Hematopoietic multipotent progenitor cell treated with erythropoietin and hydrocortisone succinate and interleukin-3 and kit ligand, for 4 days (in vitro differentiated cells): ENCODE results near the gene CARTPT.

Experiments
- DNase-seq: peaks from one replicate; pipeline ENCODE4 v3.0.0-alpha.2; 2015

CARTPT gene

GRCh38 chr5:71738662-71739361, 19.7 kb downstream of the CARTPT start:
- no peak for DNase-seq

GRCh38 chr5:71740015-71740753, 21.1 kb downstream of the CARTPT start:
- no peak for DNase-seq

- DNase-seq = no peak
Measured at GRCh38 chr5:71743155-71743554, 24.1 kb downstream of the CARTPT start.

- DNase-seq = no peak
Measured at GRCh38 chr5:71744009-71744790, 25.1 kb downstream of the CARTPT start.

- no peak for DNase-seq
Measured at GRCh38 chr5:71747182-71747581, 28.1 kb downstream of the CARTPT start.

- DNase-seq = no peak
Measured at GRCh38 chr5:71748360-71748759, 29.3 kb downstream of the CARTPT start.

GRCh38 chr5:71751422-71751821, 32.3 kb downstream of the CARTPT start:
- no peak for DNase-seq

- DNase-seq = no peak
Measured at GRCh38 chr5:71752441-71753190, 33.5 kb downstream of the CARTPT start.

GRCh38 chr5:71757590-71758543, 38.8 kb downstream of the CARTPT start:
- DNase-seq = peak; percentile 72

GRCh38 chr5:71762826-71763225, 43.8 kb downstream of the CARTPT start:
- no peak for DNase-seq

- no peak for DNase-seq
Measured at GRCh38 chr5:71767661-71768060, 48.6 kb downstream of the CARTPT start.

- no peak for DNase-seq
Measured at GRCh38 chr5:71769287-71769686, 50.2 kb downstream of the CARTPT start.

- no peak for DNase-seq
Measured at GRCh38 chr5:71770381-71770780, 51.3 kb downstream of the CARTPT start.
